PFSK-1 (cell line): ENCODE results near the gene TOP3A.

Experiments used
- FOXP2 ChIP-seq: optimal IDR thresholded peaks from 2 replicates; pipeline ENCODE3; 2011; ENCODE audit warnings: borderline replicate concordance, control low read depth, inconsistent platforms; ENCODE audit not compliant: insufficient read depth; ENCODE audit errors: extremely low read length, extremely low read depth
- POLR2AphosphoS5 ChIP-seq: IDR thresholded peaks from 2 replicates; pipeline ENCODE4 v1.6.1; 2012; ENCODE audit warnings: low read depth, mild to moderate bottlenecking, control low read depth, low read length, moderate library complexity
- REST ChIP-seq, 2 experiments: IDR thresholded peaks; 2 replicates each; pipeline versions ENCODE4 v1.6.1 to v1.8.0; 2011 to 2012; ENCODE audit warnings: low read depth in 2 of 2, low read length in 2 of 2, control low read depth in 1 of 2, inconsistent platforms in 1 of 2, mild to moderate bottlenecking in 1 of 2, moderate library complexity in 1 of 2; ENCODE audit not compliant: insufficient read depth in 1 of 2
- SIN3A ChIP-seq: IDR thresholded peaks from 2 replicates; pipeline ENCODE4 v1.6.1; 2012; ENCODE audit warnings: mild to moderate bottlenecking, low read length, moderate library complexity, borderline replicate concordance; ENCODE audit not compliant: insufficient read depth
- TAF1 ChIP-seq: IDR thresholded peaks from 2 replicates; pipeline ENCODE4 v1.6.1; 2012; ENCODE audit warnings: low read length, control low read depth, borderline replicate concordance; ENCODE audit not compliant: insufficient read depth

- no peak for TF ChIP-seq REST (IDR thresholded peaks at IDR 0.05; ENCODE audit: insufficient read depth in 1 of 2, low read depth in 2 of 2, low read length in 2 of 2)
- TF ChIP-seq POLR2AphosphoS5 = no peak
- no peak for TF ChIP-seq TAF1
- no peak for TF ChIP-seq SIN3A
- TF ChIP-seq FOXP2 = peak; percentile 20
Observed at GRCh38 chr17:18246880-18247612, 67.7 kb downstream of the TOP3A start.
